Activated CD4-positive, alpha-beta T cell treated with anti-CD3 and anti-CD28 coated beads, Interleukin-2, amount 10 ng/mL, durations not matched to agents 24 days and 14 days (primary cell): ENCODE measurements around the gene QPRT. TPM values are rescaled to one million over a fixed set of nuclear protein-coding genes. Genes with fewer than 3 reads are reported as not detected.
"Not testable (repeated sequence)": the region's sequence is repeated elsewhere in the genome, so short reads cannot be mapped to it uniquely, and the experiment has no call there.

Experiments
- DNase-seq: peaks from one replicate; pipeline ENCODE4 v3.0.0; 2022
- H3K27ac Mint-ChIP-seq: one replicate; pipeline ENCODE4 v1.8.0; 2022; ENCODE audit warnings: mild to moderate bottlenecking, mixed read lengths
- H3K27me3 Mint-ChIP-seq: one replicate; pipeline ENCODE4 v1.8.0; 2022; ENCODE audit warnings: mixed read lengths
- H3K36me3 Mint-ChIP-seq: one replicate; pipeline ENCODE4 v1.8.0; 2022; ENCODE audit warnings: low read depth, mild to moderate bottlenecking, mixed read lengths
- H3K4me1 Mint-ChIP-seq: one replicate; pipeline ENCODE4 v1.8.0; 2021; ENCODE audit warnings: mixed read lengths
- H3K4me3 Mint-ChIP-seq: one replicate; pipeline ENCODE4 v1.8.0; 2022; ENCODE audit warnings: mild to moderate bottlenecking, moderate library complexity, mixed read lengths
- H3K9me3 Mint-ChIP-seq: one replicate; pipeline ENCODE4 v1.8.0; 2021; ENCODE audit warnings: mixed read lengths
- intact Hi-C: fragments of 100-400 bp; cut with micrococcal nuclease; formaldehyde crosslinking; loops from one replicate; pipeline ENCODE4 v1.15.1; 2023
- total RNA-seq: library from RNA; stranded (reverse); gene quantifications from 2 replicates; pipeline ENCODE4 v1.2.3, GENCODE V29; 2022

The QPRT gene
- total RNA-seq, 1 donor from 2014 or later = 5.8 TPM

DNA sequence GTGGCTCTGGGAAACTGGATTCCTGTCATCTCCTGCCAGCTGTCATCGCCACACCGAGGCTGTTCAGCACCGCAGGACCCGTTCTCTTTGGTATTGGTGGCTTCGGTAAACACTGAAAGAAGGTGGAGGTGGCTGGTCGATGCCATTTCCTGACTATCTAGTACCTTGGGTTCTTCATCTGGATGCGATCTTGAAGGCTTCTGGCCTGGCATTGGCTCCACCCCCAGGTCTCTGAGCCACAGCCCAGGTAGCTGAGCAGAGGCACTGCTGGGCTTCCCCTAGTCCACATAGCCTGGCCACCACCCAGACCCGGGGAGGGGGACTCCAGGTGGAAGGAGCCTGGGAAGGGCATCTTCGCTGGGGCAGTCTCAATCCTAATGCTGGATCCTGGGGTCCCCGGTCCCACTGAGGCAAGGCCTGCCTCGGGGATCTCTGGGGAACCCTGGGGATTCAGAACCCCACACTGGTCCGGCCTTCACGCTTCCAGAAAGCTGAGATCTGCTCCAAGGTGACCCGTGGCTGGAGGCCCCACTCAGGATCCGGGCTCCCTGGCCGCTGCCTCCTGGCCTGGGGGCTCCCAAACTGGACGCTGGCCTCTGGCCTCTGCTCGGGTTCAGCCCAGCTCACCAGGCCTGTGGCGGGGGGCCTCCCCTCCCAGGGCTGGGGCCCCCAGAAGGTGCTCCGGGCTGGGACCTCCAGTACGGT lies 65.0 kb downstream of the QPRT start:
- peak overlapping the region; percentile 70 for H3K27ac Mint-ChIP-seq
- H3K36me3 Mint-ChIP-seq = peaks cover 46% of the 10 kb centered on the region
- peaks cover 70% of the 10 kb centered on the region for H3K4me1 Mint-ChIP-seq
- H3K27me3 Mint-ChIP-seq = no peaks in the 10 kb centered on the region
- peak overlapping the region; percentile 93 for H3K4me3 Mint-ChIP-seq
- H3K9me3 Mint-ChIP-seq = no peaks in the 10 kb centered on the region
- intact Hi-C loops = no loop called here
- DNase-seq = peak; percentile 77

- intact Hi-C loops = loop anchor here (5.0 kb wide), 1 partner anchor 83 kb away; no protein-coding TSS in a partner anchor
- H3K36me3 Mint-ChIP-seq = peaks cover 47% of the 10 kb centered on the region
Observed at GRCh38 chr16:29744541-29745101, 65.6 kb downstream of the QPRT start.

GRCh38 chr16:29745121-29745852 lies 66.3 kb downstream of the QPRT start:
- Mint-ChIP-seq H3K4me3 (peak overlapping the region; percentile 93), H3K36me3 (peaks cover 45% of the 10 kb centered on the region), H3K4me1 (peaks cover 60% of the 10 kb centered on the region), H3K27ac (peak overlapping the region; percentile 94), H3K9me3 (no peaks in the 10 kb centered on the region), H3K27me3 (no peaks in the 10 kb centered on the region)
- DNase-seq = peak; percentile 85
- intact Hi-C loops = loop anchor here (5.0 kb wide), 1 partner anchor 82 kb away; no protein-coding TSS in a partner anchor

More at GRCh38 chr16:29744541-29745101, 65.6 kb downstream of the QPRT start:
- Mint-ChIP-seq H3K9me3 (no peaks in the 10 kb centered on the region), H3K4me3 (peak overlapping the region; percentile 93), H3K27me3 (no peaks in the 10 kb centered on the region), H3K27ac (peak overlapping the region; percentile 94), H3K4me1 (peaks cover 66% of the 10 kb centered on the region)
- peak; percentile 68 for DNase-seq

DNA sequence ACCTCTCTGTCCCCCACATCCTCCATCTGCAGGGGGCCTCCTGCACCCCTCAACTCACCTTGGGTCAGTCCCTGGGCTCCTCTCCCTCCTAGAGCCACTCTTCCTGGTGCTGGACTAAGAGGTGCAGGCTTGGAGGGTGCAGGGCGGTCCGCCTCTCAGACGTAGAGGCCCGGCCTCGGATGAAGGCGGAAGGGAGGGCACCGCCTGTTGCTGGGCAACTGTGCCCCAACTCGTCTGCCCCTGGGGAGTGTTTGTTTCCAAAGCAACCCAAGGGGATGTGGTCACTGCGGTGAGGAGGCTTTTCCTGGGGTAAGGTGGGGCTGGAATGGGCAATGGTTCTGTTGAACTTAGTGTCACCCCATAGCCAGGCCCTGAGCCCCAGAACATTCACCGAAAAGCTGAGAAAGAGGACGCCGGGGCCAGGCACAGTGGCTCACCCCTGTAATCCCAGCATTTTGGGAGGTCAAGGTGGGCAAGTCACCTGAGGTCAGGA lies 66.9 kb downstream of the QPRT start, which contains the start of gene C16orf54:
Gene C16orf54, minus strand, starts transcription at position 138 of the 493 bp plus-strand sequence. CDS start 1,039 bp downstream, outside the sequence.
- no peaks in the 10 kb centered on the region for H3K27me3 Mint-ChIP-seq
- H3K27ac Mint-ChIP-seq = peak within 1 kb of the TSS; percentile 94
- peaks cover 55% of the 10 kb centered on the region for H3K4me1 Mint-ChIP-seq
- intact Hi-C loops = loop anchor here (1.0 to 5.0 kb wide), 3 partner anchors 8 to 81 kb away; no protein-coding TSS in a partner anchor
- H3K4me3 Mint-ChIP-seq = peak within 1 kb of the TSS; percentile 93
- H3K36me3 Mint-ChIP-seq = peaks cover 40% of the 10 kb centered on the region
- peak; percentile 98 for DNase-seq
- H3K9me3 Mint-ChIP-seq = no peaks in the 10 kb centered on the region

- not testable (repeated sequence) for DNase-seq, H3K27me3 Mint-ChIP-seq, H3K9me3 Mint-ChIP-seq
- peak overlapping the region; percentile 93 for H3K4me3 Mint-ChIP-seq
- H3K36me3 Mint-ChIP-seq = peaks cover 36% of the 10 kb centered on the region
- H3K27ac Mint-ChIP-seq = peak overlapping the region; percentile 94
- intact Hi-C loops = loop anchor here (1.0 to 5.0 kb wide), 3 partner anchors 8 to 81 kb away; no protein-coding TSS in a partner anchor
- peaks cover 49% of the 10 kb centered on the region for H3K4me1 Mint-ChIP-seq
Observed at GRCh38 chr16:29746518-29746917, 67.5 kb downstream of the QPRT start.

Other genes starting within 250 kb of the QPRT start
- gene BOLA2, start 224.8 kb upstream of the QPRT start, total RNA-seq = 18.4 and 18.5 TPM in 2 replicates
- 49.2 and 65.1 TPM in 2 replicates for gene SLX1B, start 224.6 kb upstream of the QPRT start, total RNA-seq
- 2.7 and 3.1 TPM in 2 replicates for gene SULT1A4, start 219.3 kb upstream of the QPRT start, total RNA-seq
- 77.8 and 78.8 TPM in 2 replicates for gene NPIPB12, start 172.8 kb upstream of the QPRT start, total RNA-seq
- gene SPN, start 15.9 kb upstream of the QPRT start, total RNA-seq = 157 and 165 TPM in 2 replicates
- gene C16orf54, start 66.8 kb downstream of the QPRT start, total RNA-seq = 17.0 and 17.8 TPM in 2 replicates
- gene ZG16, start 99.1 kb downstream of the QPRT start, total RNA-seq = not detected in 2 replicates
- 132 TPM in 2 replicates for gene KIF22, start 111.6 kb downstream of the QPRT start, total RNA-seq
- gene MAZ, start 127.3 kb downstream of the QPRT start, total RNA-seq = 378 and 380 TPM in 2 replicates
- gene PRRT2, start 133.0 kb downstream of the QPRT start, total RNA-seq = 1.6 and 1.7 TPM in 2 replicates
- gene PAGR1, start 137.0 kb downstream of the QPRT start, total RNA-seq = 25.8 and 27.0 TPM in 2 replicates
- 116 and 122 TPM in 2 replicates for gene MVP, start 141.3 kb downstream of the QPRT start, total RNA-seq
- gene CDIPT, start 184.0 kb downstream of the QPRT start, total RNA-seq = 69.2 and 71.2 TPM in 2 replicates
- gene SEZ6L2, start 220.4 kb downstream of the QPRT start, total RNA-seq = 0.26 and 0.61 TPM in 2 replicates
- gene ASPHD1, start 221.3 kb downstream of the QPRT start, total RNA-seq = 4.4 and 4.8 TPM in 2 replicates
- 51.4 and 58.8 TPM in 2 replicates for gene KCTD13, start 247.0 kb downstream of the QPRT start, total RNA-seq